Astrocyte of the cerebellum (primary cell): ENCODE results near the gene MOSMO.

ENCODE experiments used
- DNase-seq: peaks from one replicate; pipeline ENCODE4 v3.0.0-alpha.2; 2011; ENCODE audit warnings: low read depth
- H3K4me3 ChIP-seq: 2 replicates; pipeline ENCODE4 v1.5.1; 2011; ENCODE audit warnings: mild to moderate bottlenecking, low read depth, low read length, moderate library complexity
- in situ Hi-C: cut with HindIII; loops from 2 replicates; pipeline ENCODE4 v1.10.0; 2017; ENCODE audit warnings: low sequenced_read_pairs
- TF ChIP-seq, protein P1 (sequence below): IDR thresholded peaks from 2 replicates; pipeline ENCODE4 v1.5.1; 2012; ENCODE audit warnings: low read length, low read depth, moderate library complexity, mild to moderate bottlenecking; ENCODE audit errors: missing control alignments

Gene MOSMO

DNA sequence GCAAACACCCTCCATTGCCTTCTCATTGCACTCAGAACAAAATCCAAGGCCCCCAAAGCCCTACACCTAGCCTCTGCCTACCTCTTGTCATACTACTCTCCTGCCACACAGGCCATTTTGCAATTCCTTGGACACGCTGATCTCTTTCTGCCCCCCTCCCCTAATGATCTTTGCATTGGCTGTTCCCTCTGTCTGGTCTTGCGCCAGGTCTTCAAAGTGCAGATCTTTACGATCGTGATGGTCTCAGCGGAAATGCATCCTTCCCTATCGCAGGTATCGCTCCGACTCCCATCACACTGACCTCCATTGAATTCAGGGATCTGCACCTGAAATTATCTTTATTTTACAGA, 777 bp upstream of the MOSMO start:
- TF ChIP-seq, protein P1, sequence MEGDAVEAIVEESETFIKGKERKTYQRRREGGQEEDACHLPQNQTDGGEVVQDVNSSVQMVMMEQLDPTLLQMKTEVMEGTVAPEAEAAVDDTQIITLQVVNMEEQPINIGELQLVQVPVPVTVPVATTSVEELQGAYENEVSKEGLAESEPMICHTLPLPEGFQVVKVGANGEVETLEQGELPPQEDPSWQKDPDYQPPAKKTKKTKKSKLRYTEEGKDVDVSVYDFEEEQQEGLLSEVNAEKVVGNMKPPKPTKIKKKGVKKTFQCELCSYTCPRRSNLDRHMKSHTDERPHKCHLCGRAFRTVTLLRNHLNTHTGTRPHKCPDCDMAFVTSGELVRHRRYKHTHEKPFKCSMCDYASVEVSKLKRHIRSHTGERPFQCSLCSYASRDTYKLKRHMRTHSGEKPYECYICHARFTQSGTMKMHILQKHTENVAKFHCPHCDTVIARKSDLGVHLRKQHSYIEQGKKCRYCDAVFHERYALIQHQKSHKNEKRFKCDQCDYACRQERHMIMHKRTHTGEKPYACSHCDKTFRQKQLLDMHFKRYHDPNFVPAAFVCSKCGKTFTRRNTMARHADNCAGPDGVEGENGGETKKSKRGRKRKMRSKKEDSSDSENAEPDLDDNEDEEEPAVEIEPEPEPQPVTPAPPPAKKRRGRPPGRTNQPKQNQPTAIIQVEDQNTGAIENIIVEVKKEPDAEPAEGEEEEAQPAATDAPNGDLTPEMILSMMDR: no peak
- in situ Hi-C loops: no loop called here
- peak overlapping the region; percentile 86 for H3K4me3 ChIP-seq
- no peak for DNase-seq

DNA sequence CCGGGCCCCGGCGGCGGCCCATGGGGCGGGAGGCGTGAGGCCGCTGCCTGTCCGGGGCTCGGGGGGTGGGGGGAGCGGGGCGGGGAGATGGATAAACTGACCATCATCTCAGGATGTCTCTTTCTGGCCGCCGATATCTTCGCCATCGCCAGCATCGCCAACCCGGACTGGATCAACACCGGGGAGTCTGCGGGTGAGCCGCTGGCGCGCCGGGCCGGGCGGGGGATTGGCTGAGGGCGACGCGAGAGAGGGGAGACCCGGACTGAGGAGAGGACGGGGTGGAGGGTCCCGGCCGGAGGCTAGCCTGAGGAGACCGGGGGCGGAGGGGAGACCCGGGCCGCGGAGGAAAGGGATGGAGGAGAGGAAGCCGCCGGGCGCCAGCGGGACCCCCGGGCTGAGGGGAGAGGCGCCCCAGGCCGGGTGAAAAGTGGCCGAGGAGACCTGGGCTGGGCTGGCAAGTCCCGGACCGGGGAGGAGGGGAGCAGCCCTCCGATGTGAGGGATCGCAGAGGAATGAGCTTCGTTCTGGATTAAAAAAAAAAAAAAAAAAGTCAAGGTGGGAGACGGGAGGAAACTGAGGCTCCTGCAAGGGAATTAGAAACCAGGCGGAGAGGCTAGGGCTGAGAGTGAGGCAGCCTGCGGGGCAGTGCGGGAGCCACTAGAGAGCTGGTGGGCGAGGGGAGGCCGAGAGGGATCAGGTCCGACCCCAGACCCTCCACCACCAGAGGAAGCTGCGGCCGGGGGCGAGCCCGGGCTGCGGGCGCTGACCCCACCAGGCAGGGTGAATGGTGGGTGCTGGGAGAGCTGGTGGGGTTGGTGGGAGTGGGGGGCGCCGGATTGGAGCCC, 526 bp downstream of the MOSMO start:
- in situ Hi-C loops: no loop called here
- no peak for DNase-seq
- TF ChIP-seq, protein P1: no peak
- peak overlapping the region; percentile 86 for H3K4me3 ChIP-seq

DNA sequence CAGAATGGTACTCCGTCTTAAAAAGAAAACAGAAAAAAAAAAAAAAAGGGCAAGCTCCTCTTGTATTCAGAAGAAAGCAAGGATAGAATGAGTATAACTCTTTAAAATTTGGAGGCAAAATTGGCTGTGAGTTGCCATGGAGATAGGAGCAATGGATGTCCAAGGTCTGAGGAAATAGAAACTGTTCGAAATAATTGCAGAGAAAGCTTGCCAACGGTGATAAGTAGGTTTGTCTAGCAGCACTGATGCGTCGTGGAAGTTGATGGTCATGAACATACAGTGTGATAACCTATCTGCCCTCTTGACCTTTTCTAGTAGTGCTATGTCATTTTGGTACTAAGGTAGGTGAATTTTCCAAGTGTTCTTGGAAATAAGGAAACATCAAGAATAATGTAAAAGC, 3.0 kb downstream of the MOSMO start:
- no peak overlapping the region for H3K4me3 ChIP-seq
- no peak for DNase-seq
- TF ChIP-seq, protein P1: no peak
- in situ Hi-C loops: no loop called here

DNA sequence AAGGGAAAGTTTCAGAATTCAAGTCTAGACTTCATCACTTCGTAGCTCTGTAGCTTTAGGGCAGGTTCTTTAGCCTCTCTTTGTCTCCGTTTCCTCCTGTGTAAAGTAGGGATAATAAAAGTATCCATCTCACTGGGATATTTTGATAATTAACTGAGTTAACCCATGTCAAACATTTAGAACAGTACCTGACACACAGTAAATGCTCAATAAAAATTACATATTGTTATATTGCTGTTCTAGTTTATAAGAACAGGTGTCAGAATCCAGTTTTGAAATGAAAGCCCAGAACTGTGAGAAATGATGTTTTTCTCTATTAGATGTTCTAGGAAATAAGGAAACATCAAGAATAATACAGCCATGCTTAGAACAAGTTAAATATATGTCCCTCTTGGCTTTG, 4.3 kb downstream of the MOSMO start:
- DNase-seq: no peak
- H3K4me3 ChIP-seq: no peak overlapping the region
- TF ChIP-seq, protein P1: no peak
- in situ Hi-C loops: no loop called here

DNA sequence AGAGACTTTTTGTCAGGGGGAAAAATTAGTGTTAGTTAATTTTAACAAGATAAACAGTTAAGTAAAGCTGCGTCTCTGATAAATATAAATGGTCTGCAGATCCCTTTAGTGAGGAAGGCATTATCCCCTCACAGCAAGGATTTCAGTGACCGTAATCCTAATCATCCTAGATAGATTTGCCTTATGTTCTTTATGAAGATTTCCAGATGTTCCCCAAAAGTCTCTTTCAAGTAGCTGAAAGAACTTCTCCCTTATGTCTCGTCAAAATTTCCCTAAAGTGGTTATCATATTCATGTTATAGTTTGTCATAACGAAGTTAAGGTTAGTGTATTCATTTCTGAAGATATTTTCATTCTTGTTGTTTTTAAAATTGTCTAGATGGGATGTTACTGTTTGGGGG, 5.6 kb downstream of the MOSMO start:
- in situ Hi-C loops: no loop called here
- DNase-seq: no peak
- no peak overlapping the region for H3K4me3 ChIP-seq
- TF ChIP-seq, protein P1: no peak

DNA sequence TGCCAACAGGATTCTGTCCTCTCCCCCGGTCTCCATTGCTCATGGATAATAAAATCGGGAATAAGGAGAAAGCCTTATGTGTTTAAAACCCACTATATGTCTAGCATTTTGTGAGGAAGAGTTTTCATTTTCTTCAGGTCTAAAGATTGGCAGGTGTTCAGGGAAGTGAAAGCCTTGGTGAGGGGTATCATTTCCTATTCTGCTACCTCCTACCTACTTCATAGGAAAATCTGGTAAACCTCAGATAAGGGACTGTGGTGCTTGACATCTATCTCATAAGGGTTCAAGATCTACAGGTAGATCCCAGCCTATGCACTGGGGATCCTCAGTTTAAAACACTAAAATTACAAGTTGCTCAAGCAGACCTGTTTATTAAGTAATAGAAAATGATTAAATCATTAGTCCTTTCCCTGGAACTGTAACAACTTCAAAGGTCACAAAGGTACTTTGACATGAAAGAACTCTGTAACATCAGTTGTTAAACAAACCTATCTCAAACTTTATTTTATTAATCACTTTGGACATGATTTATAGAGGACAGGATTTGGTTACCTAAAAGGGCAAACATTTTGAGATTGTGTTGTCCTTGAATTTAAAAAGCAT, 6.5 kb downstream of the MOSMO start:
- no peak overlapping the region for H3K4me3 ChIP-seq
- DNase-seq: no peak
- in situ Hi-C loops: no loop called here
- TF ChIP-seq, protein P1: no peak
